NK-92 treated with Interleukin-12 subunit alpha and Interleukin-12 subunit beta, amount 100 ng/mL, for 24 hours (cell line): ENCODE measurements around the gene GRIK3.

Source experiments
- DNase-seq: peaks from one replicate; lab custom pipeline; 2025; lab: John Stamatoyannopoulos, UW

Gene GRIK3

GRCh38 chr1:37043101-37043500, 8.8 kb upstream of the GRIK3 start:
- DNase-seq = no peak

GRCh38 chr1:37042506-37042905, 8.2 kb upstream of the GRIK3 start:
- DNase-seq = no peak

GRCh38 chr1:37041483-37041882, 7.2 kb upstream of the GRIK3 start:
- DNase-seq = no peak

GRCh38 chr1:37040773-37041172, 6.5 kb upstream of the GRIK3 start:
- no peak for DNase-seq

- DNase-seq = no peak
Measured at GRCh38 chr1:37040261-37040660, 5.9 kb upstream of the GRIK3 start.

- DNase-seq = no peak
Measured at GRCh38 chr1:37038227-37039093, 4.1 kb upstream of the GRIK3 start.

- no peak for DNase-seq
Measured at GRCh38 chr1:37037690-37038089, 3.4 kb upstream of the GRIK3 start.

- no peak for DNase-seq
Measured at GRCh38 chr1:37036667-37037053, 2.3 kb upstream of the GRIK3 start.

- no peak for DNase-seq
Measured at GRCh38 chr1:37035796-37036666, 1.7 kb upstream of the GRIK3 start.

GRCh38 chr1:37035014-37035691, 838 bp upstream of the GRIK3 start:
- no peak for DNase-seq

- no peak for DNase-seq
Measured at GRCh38 chr1:37033355-37034101, 787 bp downstream of the GRIK3 start.

- no peak for DNase-seq
Measured at GRCh38 chr1:37032660-37033354, 1.5 kb downstream of the GRIK3 start.

- no peak for DNase-seq
Measured at GRCh38 chr1:37031871-37032270, 2.4 kb downstream of the GRIK3 start.

- DNase-seq = no peak
Measured at GRCh38 chr1:37031429-37031828, 2.9 kb downstream of the GRIK3 start.

- no peak for DNase-seq
Measured at GRCh38 chr1:37028981-37029617, 5.2 kb downstream of the GRIK3 start.

GRCh38 chr1:37021502-37021901, 12.8 kb downstream of the GRIK3 start:
- DNase-seq = no peak

GRCh38 chr1:37020653-37021277, 13.6 kb downstream of the GRIK3 start:
- DNase-seq = no peak

- no peak for DNase-seq
Measured at GRCh38 chr1:37018510-37018909, 15.8 kb downstream of the GRIK3 start.

GRCh38 chr1:37017720-37018119, 16.6 kb downstream of the GRIK3 start:
- no peak for DNase-seq

GRCh38 chr1:37016121-37016520, 18.2 kb downstream of the GRIK3 start:
- DNase-seq = no peak
